Measurements from ENCODE around the gene TASOR.

GRCh38 chr3:56688191-56688590 lies 5.1 kb upstream of the TASOR start:
- TF ChIP-seq POLR2A (IDR thresholded peaks at IDR 0.05; ENCODE audit: low read length) (no peak), GATA1 (IDR thresholded peaks at IDR 0.05; ENCODE audit: low read depth, low read length) (no peak)
